K562 (cell line): ENCODE data around the gene KAZN. TPM values are rescaled to one million over a fixed set of nuclear protein-coding genes. Genes with fewer than 3 reads are reported as not detected.

Source experiments
- ATAC-seq: fragments of 200-7000 bp; cut with Tn5 transposase; 3 replicates; pipeline ENCODE4 v1.9.1; 2020; ENCODE audit warnings: moderate library complexity
- BruUV-seq: library from RNA; stranded (reverse); fragments of 400-500 nt; replicated peaks from 2 replicates; lab custom pipeline; 2021; lab: Mats Ljungman, UMichigan
- CTCF ChIA-PET: fragments of 300-600 bp; formaldehyde crosslinking; extraction: SDS; loops from one replicate; lab custom pipeline; 2021; ENCODE audit warnings: low intra/inter-chr PET ratio; lab: Yijun Ruan, JAX
- POLR2A ChIA-PET: fragments of 300-600, 350-650 bp; sonication (Branson Sonifier 250); formaldehyde crosslinking; extraction: SDS; loops from one replicate; lab custom pipeline; 2021; ENCODE audit warnings: antibody characterized with exemption, inconsistent platforms; lab: Yijun Ruan, JAX
- DNase-seq, 4 experiments: peaks; one replicate each; pipeline versions ENCODE4 v3.0.0 to v3.0.0-alpha.2; 2011 to 2018; ENCODE audit warnings: low spot score in 3 of 4, mixed read lengths in 3 of 4; ENCODE audit errors: extremely low read depth in 1 of 4
- FAIRE-seq: peaks from 2 replicates; lab custom pipeline; 2011; peaks lifted over from hg19 to GRCh38; lab: Jason Lieb, UNC
- H2AFZ ChIP-seq: 2 replicates; pipeline ENCODE4 v1.6.0; 2011; ENCODE audit warnings: low read depth, low read length, control low read depth, inconsistent platforms
- H3K27ac ChIP-seq: fragments of 200-600 bp; 3 replicates; pipeline ENCODE4 v1.8.0; 2011; ENCODE audit warnings: low read depth, mild to moderate bottlenecking, control low read depth, inconsistent platforms, low read length, moderate library complexity, mixed read lengths; ENCODE audit errors: extremely low read depth
- H3K27me3 ChIP-seq, 2 experiments: fragments of 300-600 bp in 1 of 2; 2 replicates in 1 of 2; 3 replicates in 1 of 2; pipeline versions ENCODE4 v1.6.0 to v1.8.0; 2011; ENCODE audit warnings: inconsistent platforms in 2 of 2, low read length in 2 of 2, mild to moderate bottlenecking in 1 of 2, mixed read lengths in 1 of 2, moderate library complexity in 1 of 2; ENCODE audit not compliant: control insufficient read depth in 2 of 2, insufficient read depth in 2 of 2
- H3K36me3 ChIP-seq: fragments of 300-600 bp; 3 replicates; pipeline ENCODE4 v1.8.0; 2011; ENCODE audit warnings: mild to moderate bottlenecking, low read length, inconsistent platforms; ENCODE audit not compliant: control insufficient read depth, insufficient read depth
- H3K4me1 ChIP-seq, 2 experiments: fragments of 200-600 bp in 1 of 2; replicated peaks in 1 of 2; 2 replicates in 1 of 2; 3 replicates in 1 of 2; pipeline versions ENCODE4 v1.5.1 to v1.8.0; 2011; ENCODE audit warnings: inconsistent platforms in 2 of 2, low read length in 2 of 2, mild to moderate bottlenecking in 1 of 2, mixed read lengths in 1 of 2, moderate library complexity in 1 of 2; ENCODE audit not compliant: control insufficient read depth in 2 of 2, insufficient read depth in 2 of 2
- H3K4me2 ChIP-seq: 2 replicates; pipeline ENCODE4 v1.6.1; 2011; ENCODE audit warnings: low read length, control low read depth, inconsistent platforms, mixed read lengths; ENCODE audit not compliant: insufficient read depth
- H3K4me3 ChIP-seq: fragments of 200-600 bp; sonication (generic), shearing (Covaris generic); 2 replicates; pipeline ENCODE4 v1.5.1; 2016; ENCODE audit warnings: control low read depth, inconsistent platforms
- H3K79me2 ChIP-seq: fragments of 200-600 bp; 3 replicates; pipeline ENCODE4 v1.8.0; 2011; ENCODE audit warnings: low read length, inconsistent platforms; ENCODE audit not compliant: control insufficient read depth, insufficient read depth
- H3K9ac ChIP-seq, 2 experiments: 2 replicates each; pipeline versions ENCODE4 v1.6.0 to v1.6.1; 2011; ENCODE audit warnings: low read depth in 2 of 2, low read length in 2 of 2, control low read depth in 1 of 2, inconsistent platforms in 1 of 2, mild to moderate bottlenecking in 1 of 2, mixed read lengths in 1 of 2; ENCODE audit not compliant: insufficient read depth in 1 of 2
- H3K9me1 ChIP-seq: one replicate; pipeline ENCODE4 v1.6.0; 2011; ENCODE audit warnings: inconsistent platforms, mild to moderate bottlenecking, low read length, moderate library complexity; ENCODE audit not compliant: control insufficient read depth, insufficient read depth
- H3K9me3 ChIP-seq: replicated peaks from 2 replicates; pipeline ENCODE4 v1.5.1; 2011; ENCODE audit warnings: low read depth, low read length, inconsistent platforms; ENCODE audit not compliant: control insufficient read depth, insufficient read depth
- H4K20me1 ChIP-seq: replicated peaks from 2 replicates; pipeline ENCODE4 v1.6.1; 2011; ENCODE audit warnings: low read length, inconsistent platforms, mixed read lengths; ENCODE audit not compliant: control insufficient read depth, insufficient read depth
- CEBPB ChIP-seq: fragments of 450-650 bp; IDR thresholded peaks from 2 replicates; pipeline ENCODE4 v1.6.1; 2016; ENCODE audit warnings: missing genetic modification characterization, missing compliant biosample characterization
- CEBPG ChIP-seq, 3 experiments: fragments of 200-800 bp in 1 of 3; sonication (Bioruptor generic) in 1 of 3; sonication (generic) in 1 of 3; formaldehyde crosslinking in 1 of 3; IDR thresholded peaks in 2 of 3; conservative IDR thresholded peaks in 1 of 3; 2 replicates each; pipeline versions ENCODE4 v1.6.1 to v1.8.0; 2016 to 2022; ENCODE audit warnings: missing compliant biosample characterization in 2 of 3, missing genetic modification characterization in 2 of 3, mild to moderate bottlenecking in 1 of 3, missing genetic modification reagents in 1 of 3
- FOSL1 ChIP-seq: fragments of 200-800 bp; sonication (Bioruptor generic); conservative IDR thresholded peaks from 2 replicates; pipeline ENCODE4 v1.6.1; 2016; ENCODE audit warnings: missing genetic modification characterization, missing compliant biosample characterization
- IRF9 ChIP-seq: fragments of 450-650 bp; IDR thresholded peaks from 2 replicates; pipeline ENCODE4 v1.6.1; 2016; ENCODE audit warnings: missing biosample characterization, missing genetic modification characterization
- MEIS2 ChIP-seq: fragments of 450-650 bp; IDR thresholded peaks from 2 replicates; pipeline ENCODE4 v1.6.1; 2014; ENCODE audit warnings: mild to moderate bottlenecking; ENCODE audit not compliant: partially characterized antibody
- PBX2 ChIP-seq, 2 experiments: IDR thresholded peaks in 1 of 2; conservative IDR thresholded peaks in 1 of 2; 2 replicates each; pipeline ENCODE4 v1.6.1; 2016; ENCODE audit warnings: low read depth in 2 of 2, mild to moderate bottlenecking in 1 of 2, missing compliant biosample characterization in 1 of 2, missing genetic modification characterization in 1 of 2, moderate library complexity in 1 of 2
- RBM39 ChIP-seq: fragments of 200-400 bp; formaldehyde crosslinking; optimal IDR thresholded peaks from 2 replicates; pipeline ENCODE3; 2018; ENCODE audit warnings: low read depth, low read length
- TCF7 ChIP-seq: sonication (generic); IDR thresholded peaks from 2 replicates; pipeline ENCODE4 v1.6.1; 2016; ENCODE audit warnings: antibody characterized with exemption, borderline replicate concordance
- XRCC4 ChIP-seq: IDR thresholded peaks from one replicate; pipeline ENCODE4 v1.6.1; 2011; ENCODE audit not compliant: insufficient read depth, insufficient read length; ENCODE audit errors: extremely low read depth
- ZBTB33 ChIP-seq: sonication (generic); formaldehyde crosslinking; IDR thresholded peaks from 2 replicates; pipeline ENCODE4 v1.8.1; 2023; ENCODE audit warnings: mild to moderate bottlenecking, missing genetic modification reagents
- WGBS: fragments of 100-300 bp; shearing (Covaris generic); methylation state at CpG from one replicate; pipeline ENCODE4 v1.1.6; 2016; ENCODE audit warnings: low coverage, mixed read lengths; ENCODE audit not compliant: insufficient coverage; ENCODE audit errors: missing lambda C conversion rate; 5-methylcytosine and 5-hydroxymethylcytosine counted together
- in situ Hi-C: fragments of 300-500 bp; cut with MboI; formaldehyde crosslinking; loops from 4 replicates; pipeline ENCODE4 v1.15.0; 2018; ENCODE audit warnings: inconsistent platforms, mixed read lengths
- intact Hi-C: fragments of 100-400 bp; cut with micrococcal nuclease; formaldehyde crosslinking; loops from 2 replicates; pipeline ENCODE4 v1.14.2; 2022
- polyA plus RNA-seq, 8 experiments: library from polyadenylated mRNA; depleted of rRNA in 4 of 8; stranded (reverse) in 5 of 8; unstranded in 3 of 8; fragments of >200 nt; fragmentation: Nextera tagmentation in 2 of 8; fragmentation: Illumina TruSeq in 1 of 8; extraction: Ambion mirVana in 2 of 8; extraction: Trizol in 1 of 8; gene quantifications; 2 replicates each; pipeline versions ENCODE4 v1.2.1 to v1.2.3, GENCODE V29; 2011 to 2014; ENCODE audit warnings: inconsistent platforms in 1 of 8, missing spikeins in 1 of 8
- total RNA-seq, 7 experiments: library from RNA; depleted of rRNA in 6 of 7; stranded (reverse); fragments of >200 nt in 6 of 7; fragmentation: Illumina TruSeq in 2 of 7; extraction: Trizol in 2 of 7; gene quantifications; 2 replicates each; pipeline versions ENCODE4 v1.2.1 to v1.2.3, GENCODE V29; 2011 to 2021; ENCODE audit warnings: low replicate concordance in 1 of 7

The KAZN gene
- total and polyA plus RNA-seq, 9 of the 15 experiments (the other 6 are each of a cell fraction or from before 2014, with no cell fraction given): 2.1 to 21.6 (median 5.4) TPM

DNA sequence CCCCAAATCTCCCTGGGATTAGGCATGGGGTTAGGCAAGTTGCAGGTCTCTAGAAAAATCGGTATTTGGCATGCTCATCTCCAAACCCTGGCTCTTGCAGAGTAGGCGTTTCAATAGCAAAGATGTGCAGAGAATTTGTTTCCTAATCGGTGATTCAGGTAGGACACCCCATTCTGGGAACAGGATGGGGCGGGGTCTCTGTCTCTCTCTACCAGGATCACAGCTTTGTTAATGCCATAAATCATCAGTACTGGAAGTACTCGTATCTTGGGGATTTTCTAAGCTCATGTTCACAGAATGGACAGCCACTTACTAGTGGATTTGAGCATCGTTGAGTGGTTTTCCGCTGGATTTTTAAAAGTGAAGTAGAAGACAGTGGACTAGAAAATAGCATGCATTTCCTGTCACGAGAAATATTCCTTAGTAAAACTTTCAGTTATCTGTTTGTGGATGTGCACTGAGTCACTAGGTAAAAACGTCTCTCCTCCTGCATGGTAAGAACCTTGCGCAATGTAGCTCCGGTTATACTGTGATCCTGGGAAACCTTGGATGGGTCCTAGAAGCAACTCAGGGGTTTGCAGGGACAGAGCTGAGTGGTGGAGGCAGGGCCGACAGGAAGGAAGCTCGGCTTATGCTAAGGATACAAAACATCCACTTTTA lies 560.2 kb downstream of the KAZN start:
- no peak overlapping the region for H3K27ac ChIP-seq
- WGBS: 12% methylated on average over 13 of the region's 13 CpGs
- no TSS peak for BruUV-seq
- no peaks in the 10 kb centered on the region for H3K9me1 ChIP-seq
- no peak for FAIRE-seq
- CTCF ChIA-PET: no interaction called here
- 0 out of 2 replicates have a peak, but pooled peaks cover 7% of the 10 kb centered on the region for H4K20me1 ChIP-seq
- intact Hi-C loops: loop anchor here (10.0 kb wide), 1 partner anchor 276 kb away; the partner anchor contains the start of gene CTRC
- TF ChIP-seq TCF7: no peak
- no peak for TF ChIP-seq RBM39
- no peak for TF ChIP-seq ZBTB33
- TF ChIP-seq MEIS2: peak; percentile 11
- no peak for TF ChIP-seq PBX2 (CRISPR knock-in tag; IDR thresholded peaks at IDR 0.05; ENCODE audit: low read depth)
- TF ChIP-seq PBX2 (tag; conservative IDR thresholded peaks at IDR 0.05; ENCODE audit: low read depth): peak; percentile 25; the same call in 1 of the 2 replicates
- TF ChIP-seq IRF9 (tag): peak; percentile 23; the same call in 1 of the 2 replicates
- TF ChIP-seq CEBPG (CRISPR knock-in tag; IDR thresholded peaks at IDR 0.05): no peak
- TF ChIP-seq CEBPG (tag; conservative IDR thresholded peaks at IDR 0.05 in 1 of 2, IDR thresholded peaks at IDR 0.05 in 1 of 2): peak; percentile 92
- TF ChIP-seq XRCC4: no peak
- peak; percentile 31; the same call in 1 of the 2 replicates for TF ChIP-seq FOSL1 (tag)
- peak; percentile 93 for TF ChIP-seq CEBPB (tag)
- TF ChIP-seq, all 486 proteins: peak for 6
- DNase-seq (no peak), ATAC-seq (no peak)
- no peak overlapping the region for H3K9ac ChIP-seq
- H3K36me3 ChIP-seq: no peaks in the 10 kb centered on the region
- peaks cover 32 to 87% of the 10 kb centered on the region in 2 experiments for H3K27me3 ChIP-seq
- no peak overlapping the region for H3K4me2 ChIP-seq
- peaks cover 0 to 12% of the 10 kb centered on the region in 2 experiments; a peak in 3 of 5 replicates for H3K4me1 ChIP-seq
- H3K4me3 ChIP-seq: no peak overlapping the region
- POLR2A ChIA-PET: no interaction called here
- H3K79me2 ChIP-seq: no peaks in the 10 kb centered on the region
- H2AFZ ChIP-seq: no peak overlapping the region
- H3K9me3 ChIP-seq: no peaks in the 10 kb centered on the region
- in situ Hi-C loops: no loop called here
